H1 (cell line): ENCODE data around the gene TMEM135. TPM values are rescaled to one million over a fixed set of nuclear protein-coding genes. Genes with fewer than 3 reads are reported as not detected.

Source experiments
- CHD2 ChIP-seq: IDR thresholded peaks from 2 replicates; pipeline ENCODE4 v1.6.1; 2012; ENCODE audit warnings: low read length, improper control_type of control experiment
- EGR1 ChIP-seq: IDR thresholded peaks from 2 replicates; pipeline ENCODE4 v1.6.1; 2011; ENCODE audit warnings: low read depth, low read length, borderline replicate concordance
- NANOG ChIP-seq: IDR thresholded peaks from 2 replicates; pipeline ENCODE4 v1.6.1; 2011; ENCODE audit warnings: low read length, low read depth, mild to moderate bottlenecking, inconsistent platforms; ENCODE audit not compliant: insufficient read depth, poor library complexity, severe bottlenecking
- RFX5 ChIP-seq: IDR thresholded peaks from 2 replicates; pipeline ENCODE4 v1.6.1; 2011; ENCODE audit warnings: low read depth, low read length, improper control_type of control experiment, borderline replicate concordance
- polyA plus RNA-seq, 7 experiments: library from polyadenylated mRNA; depleted of rRNA in 3 of 7; stranded (reverse) in 5 of 7; unstranded in 2 of 7; fragments of >200 nt in 5 of 7; fragments of 200-250 nt in 2 of 7; gene quantifications; 1 replicate in 5 of 7; 2 replicates in 1 of 7; 4 replicates in 1 of 7; pipeline versions ENCODE4 v1.2.1 to v1.2.3, GENCODE V29; 2011 to 2013; ENCODE audit warnings: missing spikeins in 2 of 7, mixed read lengths in 2 of 7
- total RNA-seq: library from RNA; stranded (reverse); fragmentation: NEBNext Ultra II Directional; extraction: Animal tissue kit (Norgen Biotek cat#: 25700); gene quantifications from 2 replicates; pipeline ENCODE4 v1.2.1, GENCODE V29; 2021

TMEM135 gene
- total and polyA plus RNA-seq, 2 of the 8 experiments (the other 6 are each of a cell fraction or from before 2014, with no cell fraction given): 9.3 to 31.3 TPM

DNA sequence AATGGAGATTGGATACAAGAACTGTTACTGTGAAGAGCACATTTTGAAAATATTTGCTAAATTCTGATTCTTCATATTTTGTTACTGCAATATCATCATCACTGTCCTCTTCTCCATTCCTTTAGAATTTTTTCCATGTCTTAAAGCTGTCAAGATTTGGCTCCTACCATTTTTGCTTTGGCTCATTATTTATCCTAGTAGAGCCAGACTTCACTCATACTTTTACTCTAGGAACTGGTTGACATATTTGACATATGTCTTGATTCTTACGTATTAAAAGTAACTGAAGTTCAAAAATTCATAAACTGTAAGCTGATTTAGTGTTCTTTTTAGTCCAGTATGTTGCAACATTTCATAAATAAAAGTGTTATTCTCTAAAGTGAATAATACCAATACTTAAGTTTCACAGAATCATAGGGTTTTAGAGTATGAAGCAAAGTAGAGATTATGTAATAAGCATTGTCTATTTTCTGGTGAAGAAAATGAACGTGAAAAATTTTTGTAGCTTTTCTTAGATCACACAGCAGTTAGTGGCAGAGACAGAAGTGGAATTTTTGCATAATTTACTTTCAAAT lies 225.6 kb downstream of the TMEM135 start (continued):
- no peak for TF ChIP-seq RFX5
- no peak for TF ChIP-seq NANOG
- TF ChIP-seq CHD2: no peak
- no peak for TF ChIP-seq EGR1
